ENCODE measurements around the gene GNPNAT1.

DNA sequence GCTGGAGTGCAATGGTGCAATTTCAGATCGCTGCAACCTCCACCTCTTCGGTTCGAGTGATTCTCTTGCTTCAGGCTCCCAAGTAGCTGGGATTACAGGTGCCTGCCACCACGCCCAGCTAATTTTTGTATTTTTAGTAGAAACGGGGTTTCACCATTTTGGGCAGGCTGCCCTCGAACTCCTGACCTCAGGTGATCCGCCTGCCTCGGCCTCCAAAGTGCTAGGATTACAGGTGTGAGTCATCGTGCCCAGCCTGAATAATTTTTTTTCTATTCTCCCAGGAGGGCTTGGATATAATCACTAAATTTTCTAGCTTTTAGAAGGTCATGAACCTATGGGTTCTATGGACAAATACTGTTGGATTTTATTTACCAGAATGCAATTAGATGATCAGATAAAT lies 44.7 kb upstream of the GNPNAT1 start:
- TF ChIP-seq, protein P1, sequence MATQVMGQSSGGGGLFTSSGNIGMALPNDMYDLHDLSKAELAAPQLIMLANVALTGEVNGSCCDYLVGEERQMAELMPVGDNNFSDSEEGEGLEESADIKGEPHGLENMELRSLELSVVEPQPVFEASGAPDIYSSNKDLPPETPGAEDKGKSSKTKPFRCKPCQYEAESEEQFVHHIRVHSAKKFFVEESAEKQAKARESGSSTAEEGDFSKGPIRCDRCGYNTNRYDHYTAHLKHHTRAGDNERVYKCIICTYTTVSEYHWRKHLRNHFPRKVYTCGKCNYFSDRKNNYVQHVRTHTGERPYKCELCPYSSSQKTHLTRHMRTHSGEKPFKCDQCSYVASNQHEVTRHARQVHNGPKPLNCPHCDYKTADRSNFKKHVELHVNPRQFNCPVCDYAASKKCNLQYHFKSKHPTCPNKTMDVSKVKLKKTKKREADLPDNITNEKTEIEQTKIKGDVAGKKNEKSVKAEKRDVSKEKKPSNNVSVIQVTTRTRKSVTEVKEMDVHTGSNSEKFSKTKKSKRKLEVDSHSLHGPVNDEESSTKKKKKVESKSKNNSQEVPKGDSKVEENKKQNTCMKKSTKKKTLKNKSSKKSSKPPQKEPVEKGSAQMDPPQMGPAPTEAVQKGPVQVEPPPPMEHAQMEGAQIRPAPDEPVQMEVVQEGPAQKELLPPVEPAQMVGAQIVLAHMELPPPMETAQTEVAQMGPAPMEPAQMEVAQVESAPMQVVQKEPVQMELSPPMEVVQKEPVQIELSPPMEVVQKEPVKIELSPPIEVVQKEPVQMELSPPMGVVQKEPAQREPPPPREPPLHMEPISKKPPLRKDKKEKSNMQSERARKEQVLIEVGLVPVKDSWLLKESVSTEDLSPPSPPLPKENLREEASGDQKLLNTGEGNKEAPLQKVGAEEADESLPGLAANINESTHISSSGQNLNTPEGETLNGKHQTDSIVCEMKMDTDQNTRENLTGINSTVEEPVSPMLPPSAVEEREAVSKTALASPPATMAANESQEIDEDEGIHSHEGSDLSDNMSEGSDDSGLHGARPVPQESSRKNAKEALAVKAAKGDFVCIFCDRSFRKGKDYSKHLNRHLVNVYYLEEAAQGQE (IDR thresholded peaks at IDR 0.05; ENCODE audit: low read depth): no peak
- TF ChIP-seq EGR1 (IDR thresholded peaks at IDR 0.05) (no peak), RAD21 (IDR thresholded peaks at IDR 0.05; ENCODE audit: low read depth) (no peak)
- TF ChIP-seq, protein P2, sequence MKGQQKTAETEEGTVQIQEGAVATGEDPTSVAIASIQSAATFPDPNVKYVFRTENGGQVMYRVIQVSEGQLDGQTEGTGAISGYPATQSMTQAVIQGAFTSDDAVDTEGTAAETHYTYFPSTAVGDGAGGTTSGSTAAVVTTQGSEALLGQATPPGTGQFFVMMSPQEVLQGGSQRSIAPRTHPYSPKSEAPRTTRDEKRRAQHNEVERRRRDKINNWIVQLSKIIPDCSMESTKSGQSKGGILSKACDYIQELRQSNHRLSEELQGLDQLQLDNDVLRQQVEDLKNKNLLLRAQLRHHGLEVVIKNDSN (IDR thresholded peaks at IDR 0.05): no peak
